Lower leg skin (tissue), 3 donors: ENCODE data around the gene ZDHHC3.

Experiments
- CTCF ChIP-seq, 3 donors: fragments of 450-650 bp; IDR thresholded peaks; one replicate each; pipeline ENCODE4 v1.5.1; 2016; ENCODE audit warnings: antibody characterized with exemption in 3 of 3, mild to moderate bottlenecking in 3 of 3, moderate library complexity in 2 of 3
- POLR2A ChIP-seq, 2 donors: fragments of 450-650 bp; IDR thresholded peaks; one replicate each; pipeline ENCODE4 v1.6.1; 2016 to 2017; ENCODE audit warnings: antibody characterized with exemption in 2 of 2, mild to moderate bottlenecking in 1 of 2, moderate library complexity in 1 of 2

GRCh38 chr3:44989636-44990373, 13.8 kb upstream of the ZDHHC3 start:
- TF ChIP-seq POLR2A (IDR thresholded peaks at IDR 0.05), result no peak
- TF ChIP-seq CTCF (IDR thresholded peaks at IDR 0.05), result no peak
